PFSK-1 (cell line): ENCODE measurements around the gene USP22.

Experiments
- FOXP2 ChIP-seq: optimal IDR thresholded peaks from 2 replicates; pipeline ENCODE3; 2011; ENCODE audit warnings: borderline replicate concordance, control low read depth, inconsistent platforms; ENCODE audit not compliant: insufficient read depth; ENCODE audit errors: extremely low read length, extremely low read depth
- POLR2AphosphoS5 ChIP-seq: IDR thresholded peaks from 2 replicates; pipeline ENCODE4 v1.6.1; 2012; ENCODE audit warnings: low read depth, mild to moderate bottlenecking, control low read depth, low read length, moderate library complexity
- SIN3A ChIP-seq: IDR thresholded peaks from 2 replicates; pipeline ENCODE4 v1.6.1; 2012; ENCODE audit warnings: mild to moderate bottlenecking, low read length, moderate library complexity, borderline replicate concordance; ENCODE audit not compliant: insufficient read depth
- TAF1 ChIP-seq: IDR thresholded peaks from 2 replicates; pipeline ENCODE4 v1.6.1; 2012; ENCODE audit warnings: low read length, control low read depth, borderline replicate concordance; ENCODE audit not compliant: insufficient read depth
- TF ChIP-seq, protein P1 (sequence below), 2 experiments: IDR thresholded peaks; 2 replicates each; pipeline versions ENCODE4 v1.6.1 to v1.8.0; 2011 to 2012; ENCODE audit warnings: low read depth in 2 of 2, low read length in 2 of 2, control low read depth in 1 of 2, inconsistent platforms in 1 of 2, mild to moderate bottlenecking in 1 of 2, moderate library complexity in 1 of 2; ENCODE audit not compliant: insufficient read depth in 1 of 2

The USP22 gene

DNA sequence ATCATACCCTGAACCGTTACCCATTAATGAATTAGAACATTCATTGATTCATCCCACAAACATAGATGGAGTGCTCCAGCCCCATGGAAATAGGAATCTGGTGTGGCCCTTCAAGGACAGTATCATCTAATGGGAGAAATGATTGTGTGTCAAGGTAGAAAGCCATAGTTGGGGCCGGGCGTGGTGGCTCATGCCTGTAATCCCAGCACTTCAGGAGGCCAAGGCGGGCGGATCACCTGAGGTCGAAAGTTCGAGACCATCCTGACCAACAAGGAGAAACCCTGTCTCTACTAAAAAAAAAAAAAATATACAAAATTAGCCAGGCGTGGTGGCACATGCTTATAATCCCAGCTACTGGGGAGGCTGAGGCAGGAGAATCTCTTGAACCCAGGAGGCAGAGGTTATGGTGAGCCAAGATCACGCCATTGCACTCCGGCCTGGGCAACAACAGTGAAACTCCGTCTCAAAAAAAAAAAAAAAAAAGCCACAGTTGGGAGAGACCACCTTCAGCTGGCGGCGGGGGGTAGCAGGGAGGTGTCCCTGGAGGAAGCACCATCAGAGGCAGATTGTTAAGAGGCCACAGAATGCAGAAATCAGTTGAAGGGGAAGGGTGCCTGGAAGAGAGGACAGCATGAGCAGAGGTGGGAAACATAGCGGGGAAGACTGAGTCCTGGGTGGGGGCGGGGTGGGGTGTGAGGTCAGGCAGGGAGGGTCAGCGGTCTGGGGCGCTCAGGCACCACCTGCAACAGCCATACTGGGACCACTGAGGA is 60.0 kb downstream of the USP22 start:
- TF ChIP-seq TAF1 (no peak), SIN3A (no peak), POLR2AphosphoS5 (no peak), FOXP2 (no peak)
- TF ChIP-seq, protein P1, sequence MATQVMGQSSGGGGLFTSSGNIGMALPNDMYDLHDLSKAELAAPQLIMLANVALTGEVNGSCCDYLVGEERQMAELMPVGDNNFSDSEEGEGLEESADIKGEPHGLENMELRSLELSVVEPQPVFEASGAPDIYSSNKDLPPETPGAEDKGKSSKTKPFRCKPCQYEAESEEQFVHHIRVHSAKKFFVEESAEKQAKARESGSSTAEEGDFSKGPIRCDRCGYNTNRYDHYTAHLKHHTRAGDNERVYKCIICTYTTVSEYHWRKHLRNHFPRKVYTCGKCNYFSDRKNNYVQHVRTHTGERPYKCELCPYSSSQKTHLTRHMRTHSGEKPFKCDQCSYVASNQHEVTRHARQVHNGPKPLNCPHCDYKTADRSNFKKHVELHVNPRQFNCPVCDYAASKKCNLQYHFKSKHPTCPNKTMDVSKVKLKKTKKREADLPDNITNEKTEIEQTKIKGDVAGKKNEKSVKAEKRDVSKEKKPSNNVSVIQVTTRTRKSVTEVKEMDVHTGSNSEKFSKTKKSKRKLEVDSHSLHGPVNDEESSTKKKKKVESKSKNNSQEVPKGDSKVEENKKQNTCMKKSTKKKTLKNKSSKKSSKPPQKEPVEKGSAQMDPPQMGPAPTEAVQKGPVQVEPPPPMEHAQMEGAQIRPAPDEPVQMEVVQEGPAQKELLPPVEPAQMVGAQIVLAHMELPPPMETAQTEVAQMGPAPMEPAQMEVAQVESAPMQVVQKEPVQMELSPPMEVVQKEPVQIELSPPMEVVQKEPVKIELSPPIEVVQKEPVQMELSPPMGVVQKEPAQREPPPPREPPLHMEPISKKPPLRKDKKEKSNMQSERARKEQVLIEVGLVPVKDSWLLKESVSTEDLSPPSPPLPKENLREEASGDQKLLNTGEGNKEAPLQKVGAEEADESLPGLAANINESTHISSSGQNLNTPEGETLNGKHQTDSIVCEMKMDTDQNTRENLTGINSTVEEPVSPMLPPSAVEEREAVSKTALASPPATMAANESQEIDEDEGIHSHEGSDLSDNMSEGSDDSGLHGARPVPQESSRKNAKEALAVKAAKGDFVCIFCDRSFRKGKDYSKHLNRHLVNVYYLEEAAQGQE (IDR thresholded peaks at IDR 0.05; ENCODE audit: insufficient read depth in 1 of 2, low read depth in 2 of 2, low read length in 2 of 2), result no peak

DNA sequence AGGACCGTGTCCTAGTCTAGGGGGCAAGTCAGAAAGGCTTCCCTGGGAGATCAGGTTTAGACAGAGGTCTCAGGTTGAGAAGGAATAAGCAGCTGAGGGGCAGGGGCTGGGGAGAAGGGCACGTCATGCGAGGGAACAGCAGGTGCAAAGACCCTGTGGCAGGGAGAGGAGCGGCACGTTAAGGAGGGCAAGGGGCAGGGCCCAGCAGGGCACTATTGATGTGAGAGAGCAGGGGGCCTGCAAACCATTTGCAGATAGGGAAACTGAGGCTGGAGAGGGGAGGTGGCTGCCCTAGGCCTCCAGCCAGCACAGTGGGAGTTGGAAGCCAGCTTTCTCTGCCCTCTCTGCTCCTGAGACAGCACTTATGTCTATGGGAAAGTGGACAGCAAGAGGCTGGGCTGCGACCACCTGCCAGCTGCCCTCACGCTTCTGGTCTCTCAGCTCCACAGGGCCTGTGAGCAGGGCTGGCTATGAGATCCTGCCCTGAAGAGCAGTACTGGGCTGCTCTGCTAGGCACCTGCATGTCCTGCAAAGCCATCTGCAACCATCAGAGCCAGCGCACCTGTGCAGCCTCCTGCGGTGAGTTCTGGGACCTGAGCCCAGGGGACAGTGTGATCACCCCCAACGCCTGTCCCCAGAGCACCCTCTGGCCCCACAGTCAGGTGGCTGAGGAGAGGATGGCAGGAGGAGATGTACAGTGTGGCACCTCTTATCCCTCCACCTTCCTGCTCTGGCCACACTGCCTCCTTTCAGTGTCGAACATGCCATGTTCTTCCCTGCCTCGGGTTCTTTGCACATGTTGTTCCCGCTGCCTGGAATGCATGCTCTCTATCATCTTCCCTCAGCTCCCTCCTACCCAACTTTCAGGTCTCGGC is 61.5 kb downstream of the USP22 start:
- TF ChIP-seq FOXP2 (no peak), SIN3A (no peak), TAF1 (no peak), POLR2AphosphoS5 (no peak)
- TF ChIP-seq, protein P1 (IDR thresholded peaks at IDR 0.05; ENCODE audit: insufficient read depth in 1 of 2, low read depth in 2 of 2, low read length in 2 of 2), result no peak

DNA sequence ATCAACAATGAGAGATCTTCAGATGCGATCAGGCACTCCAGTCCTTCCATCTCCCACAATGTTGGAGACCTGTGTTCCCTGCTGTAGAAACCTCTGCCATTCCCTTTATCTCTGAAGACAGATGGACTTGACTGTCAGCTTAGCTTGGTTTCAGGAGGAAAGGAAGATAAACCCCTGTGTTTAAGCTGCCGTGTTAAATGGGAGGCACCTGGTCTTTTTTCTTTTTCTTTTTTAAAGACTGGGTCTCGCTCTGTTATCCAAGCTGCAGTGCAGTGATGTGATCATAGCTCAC is 63.1 kb downstream of the USP22 start:
- TF ChIP-seq TAF1, result no peak
- TF ChIP-seq SIN3A, result no peak
- no peak for TF ChIP-seq FOXP2
- TF ChIP-seq, protein P1 (IDR thresholded peaks at IDR 0.05; ENCODE audit: insufficient read depth in 1 of 2, low read depth in 2 of 2, low read length in 2 of 2), result no peak
- TF ChIP-seq POLR2AphosphoS5, result no peak

DNA sequence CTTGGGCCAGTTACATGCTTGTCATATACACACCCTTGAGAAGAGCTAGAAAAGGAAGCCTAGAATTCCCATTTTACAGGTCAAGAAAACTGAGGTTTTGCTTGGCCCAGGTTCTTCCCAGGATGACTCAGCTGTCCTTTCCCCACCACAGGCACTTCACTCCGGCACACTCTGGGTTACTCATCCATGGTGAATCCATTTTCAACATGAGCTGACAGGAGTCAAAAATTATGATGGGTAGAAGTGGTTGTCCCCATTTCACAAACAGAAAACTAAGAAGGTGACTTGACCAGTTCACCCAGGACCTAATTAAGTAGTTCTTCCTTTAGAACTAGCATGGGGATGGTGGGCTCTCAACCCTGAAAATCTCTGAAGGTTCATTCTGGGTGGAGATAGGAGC is 67.2 kb downstream of the USP22 start:
- TF ChIP-seq TAF1 (no peak), POLR2AphosphoS5 (no peak), FOXP2 (no peak), SIN3A (no peak)
- TF ChIP-seq, protein P1 (IDR thresholded peaks at IDR 0.05; ENCODE audit: insufficient read depth in 1 of 2, low read depth in 2 of 2, low read length in 2 of 2), result no peak
